Progenitor cell of endocrine pancreas (in vitro differentiated cells): Measurements from ENCODE around the gene UBQLN1. TPM values are rescaled to one million over a fixed set of nuclear protein-coding genes. Genes with fewer than 3 reads are reported as not detected.

ENCODE experiments used
- DNase-seq: peaks from one replicate; pipeline ENCODE4 v3.0.0; 2021; ENCODE audit warnings: low spot score; ENCODE audit not compliant: unreplicated experiment
- H3K27ac Mint-ChIP-seq: 2 replicates; pipeline ENCODE4 v1.8.0; 2021; ENCODE audit warnings: mild to moderate bottlenecking, moderate library complexity, mixed read lengths
- H3K27me3 Mint-ChIP-seq: 2 replicates; pipeline ENCODE4 v1.8.0; 2021; ENCODE audit warnings: mixed read lengths
- H3K36me3 Mint-ChIP-seq: 2 replicates; pipeline ENCODE4 v1.8.0; 2022; ENCODE audit warnings: mixed read lengths; ENCODE audit not compliant: insufficient read depth
- H3K4me1 Mint-ChIP-seq: 2 replicates; pipeline ENCODE4 v1.8.0; 2021; ENCODE audit warnings: low read depth, mixed read lengths
- H3K4me3 Mint-ChIP-seq: 2 replicates; pipeline ENCODE4 v1.8.0; 2021; ENCODE audit warnings: low read depth, mild to moderate bottlenecking, moderate library complexity, mixed read lengths
- H3K9me3 Mint-ChIP-seq: 2 replicates; pipeline ENCODE4 v1.8.0; 2021; ENCODE audit warnings: low read depth, mixed read lengths
- total RNA-seq: library from RNA; stranded (reverse); gene quantifications from 2 replicates; pipeline ENCODE4 v1.2.1, GENCODE V29; 2021
- TF ChIP-seq, protein P1 (sequence below): fragments of 200-600 bp; sonication (generic); IDR thresholded peaks from one replicate; pipeline ENCODE4 v1.5.0; 2021; ENCODE audit warnings: antibody characterized with exemption, mild to moderate bottlenecking; ENCODE audit not compliant: unreplicated experiment

UBQLN1 gene
- total RNA-seq, 1 donor from 2014 or later = 108 TPM

DNA sequence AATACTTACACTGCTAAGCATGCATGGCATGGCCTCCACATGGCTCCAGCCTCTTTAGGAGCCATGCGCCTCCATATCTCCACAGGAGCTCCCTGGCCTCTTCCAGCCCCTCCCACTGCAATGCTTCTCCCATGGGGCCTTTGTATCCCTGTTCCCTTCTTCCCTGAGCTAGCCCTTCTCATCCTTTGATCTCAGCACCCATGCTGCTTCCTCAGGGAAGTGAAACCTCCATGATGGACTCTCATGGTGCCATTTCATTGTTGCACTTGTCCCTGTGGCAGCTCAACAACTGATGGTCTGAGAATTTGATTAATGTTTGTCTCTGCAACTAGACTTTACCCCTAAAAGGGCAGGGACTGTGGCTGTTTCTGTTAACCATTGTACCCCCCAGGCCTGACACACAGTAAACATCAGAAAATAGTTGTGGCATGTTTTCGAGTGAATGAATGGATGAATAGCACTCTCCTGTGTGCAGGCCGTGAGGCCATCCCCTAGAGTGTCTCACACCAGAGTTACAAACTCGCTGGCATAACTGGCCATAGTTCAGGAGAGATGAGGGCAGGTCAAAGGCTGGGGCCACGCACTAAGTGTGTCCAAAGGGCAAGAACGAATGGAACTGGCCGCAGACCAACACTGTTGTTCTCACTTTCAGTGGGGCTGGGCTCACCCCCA lies 78.2 kb downstream of the UBQLN1 start:
- no peaks in the 10 kb centered on the region for H3K9me3 Mint-ChIP-seq
- peaks cover 10% of the 10 kb centered on the region for H3K36me3 Mint-ChIP-seq
- DNase-seq = no peak
- TF ChIP-seq, protein P1, sequence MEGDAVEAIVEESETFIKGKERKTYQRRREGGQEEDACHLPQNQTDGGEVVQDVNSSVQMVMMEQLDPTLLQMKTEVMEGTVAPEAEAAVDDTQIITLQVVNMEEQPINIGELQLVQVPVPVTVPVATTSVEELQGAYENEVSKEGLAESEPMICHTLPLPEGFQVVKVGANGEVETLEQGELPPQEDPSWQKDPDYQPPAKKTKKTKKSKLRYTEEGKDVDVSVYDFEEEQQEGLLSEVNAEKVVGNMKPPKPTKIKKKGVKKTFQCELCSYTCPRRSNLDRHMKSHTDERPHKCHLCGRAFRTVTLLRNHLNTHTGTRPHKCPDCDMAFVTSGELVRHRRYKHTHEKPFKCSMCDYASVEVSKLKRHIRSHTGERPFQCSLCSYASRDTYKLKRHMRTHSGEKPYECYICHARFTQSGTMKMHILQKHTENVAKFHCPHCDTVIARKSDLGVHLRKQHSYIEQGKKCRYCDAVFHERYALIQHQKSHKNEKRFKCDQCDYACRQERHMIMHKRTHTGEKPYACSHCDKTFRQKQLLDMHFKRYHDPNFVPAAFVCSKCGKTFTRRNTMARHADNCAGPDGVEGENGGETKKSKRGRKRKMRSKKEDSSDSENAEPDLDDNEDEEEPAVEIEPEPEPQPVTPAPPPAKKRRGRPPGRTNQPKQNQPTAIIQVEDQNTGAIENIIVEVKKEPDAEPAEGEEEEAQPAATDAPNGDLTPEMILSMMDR = no peak
- no peaks in the 10 kb centered on the region for H3K27me3 Mint-ChIP-seq
- H3K4me1 Mint-ChIP-seq = peaks cover 8% of the 10 kb centered on the region
- no peak overlapping the region for H3K4me3 Mint-ChIP-seq
- no peak overlapping the region for H3K27ac Mint-ChIP-seq

DNA sequence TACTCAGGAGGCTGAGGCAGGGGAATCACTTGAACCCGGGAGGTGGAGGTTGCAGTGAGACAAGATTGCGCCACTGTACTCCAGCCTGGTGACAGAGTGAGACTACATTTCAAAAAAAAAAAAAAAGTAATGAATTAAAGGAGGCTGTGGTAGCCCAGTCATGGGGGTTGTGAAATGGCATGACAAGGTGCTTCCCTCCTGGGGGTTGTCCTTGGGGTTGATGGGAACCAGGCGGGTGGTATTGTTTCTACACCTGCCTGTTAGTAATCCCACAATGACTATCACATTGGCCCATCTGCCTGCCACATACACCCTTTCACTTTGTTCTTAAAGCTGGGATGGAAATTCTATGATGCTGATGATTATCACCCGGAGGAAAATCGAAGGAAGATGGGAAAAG lies 79.2 kb downstream of the UBQLN1 start:
- Mint-ChIP-seq H3K27me3 (no peaks in the 10 kb centered on the region), H3K4me3 (no peak overlapping the region), H3K4me1 (peaks cover 17% of the 10 kb centered on the region), H3K27ac (no peak overlapping the region), H3K9me3 (no peaks in the 10 kb centered on the region), H3K36me3 (peaks cover 11% of the 10 kb centered on the region)
- TF ChIP-seq, protein P1 = no peak
- no peak for DNase-seq

DNA sequence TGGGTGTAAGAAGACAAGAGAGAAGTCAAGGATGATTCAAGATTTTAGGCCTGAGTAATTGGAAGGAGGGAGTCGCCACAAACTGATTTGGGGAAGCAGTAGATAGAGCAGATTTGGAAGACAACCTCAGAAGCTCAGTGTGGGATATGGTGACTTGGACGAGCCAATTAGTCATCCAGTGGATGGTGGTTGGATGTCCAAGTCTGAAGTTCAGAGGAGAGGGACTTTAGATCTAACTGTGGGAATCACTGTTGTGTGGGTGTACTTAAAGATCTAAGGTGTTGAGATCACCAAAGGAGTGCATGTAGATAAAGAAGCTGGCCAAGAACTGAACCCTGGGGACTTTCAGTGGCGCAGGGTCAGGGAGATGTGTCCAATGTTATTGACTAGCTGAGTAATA lies 82.6 kb downstream of the UBQLN1 start:
- H3K27me3 Mint-ChIP-seq = no peaks in the 10 kb centered on the region
- TF ChIP-seq, protein P1 = no peak
- H3K9me3 Mint-ChIP-seq = no peaks in the 10 kb centered on the region
- DNase-seq = no peak
- H3K27ac Mint-ChIP-seq = no peak overlapping the region
- no peak overlapping the region for H3K4me3 Mint-ChIP-seq
- peaks cover 21% of the 10 kb centered on the region for H3K4me1 Mint-ChIP-seq
- peaks cover 9% of the 10 kb centered on the region for H3K36me3 Mint-ChIP-seq

DNA sequence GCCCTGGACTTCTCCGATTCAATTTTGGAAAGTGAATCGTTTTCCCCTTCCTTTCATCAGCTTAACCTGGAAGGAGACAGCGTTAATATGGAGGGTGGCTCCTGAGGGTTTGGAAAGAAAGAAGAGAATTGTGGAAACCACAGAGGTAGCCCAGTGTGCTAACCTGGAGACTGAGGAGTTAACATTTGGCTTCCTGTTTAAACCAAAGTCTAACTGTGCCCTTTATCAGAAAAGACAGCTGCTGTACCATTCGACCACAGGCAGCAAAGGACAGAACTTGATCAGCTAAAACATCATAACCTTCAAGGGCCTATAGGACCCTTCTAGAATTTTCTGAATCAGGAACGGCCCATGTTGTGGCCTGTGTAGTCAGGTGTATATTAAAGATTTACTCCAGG lies 84.1 kb downstream of the UBQLN1 start:
- Mint-ChIP-seq H3K4me1 (peaks cover 21% of the 10 kb centered on the region), H3K9me3 (no peaks in the 10 kb centered on the region), H3K36me3 (peaks cover 4% of the 10 kb centered on the region), H3K27ac (peak overlapping the region; percentile 95), H3K4me3 (peak overlapping the region; percentile 83), H3K27me3 (no peaks in the 10 kb centered on the region)
- TF ChIP-seq, protein P1 = no peak
- DNase-seq = no peak

DNA sequence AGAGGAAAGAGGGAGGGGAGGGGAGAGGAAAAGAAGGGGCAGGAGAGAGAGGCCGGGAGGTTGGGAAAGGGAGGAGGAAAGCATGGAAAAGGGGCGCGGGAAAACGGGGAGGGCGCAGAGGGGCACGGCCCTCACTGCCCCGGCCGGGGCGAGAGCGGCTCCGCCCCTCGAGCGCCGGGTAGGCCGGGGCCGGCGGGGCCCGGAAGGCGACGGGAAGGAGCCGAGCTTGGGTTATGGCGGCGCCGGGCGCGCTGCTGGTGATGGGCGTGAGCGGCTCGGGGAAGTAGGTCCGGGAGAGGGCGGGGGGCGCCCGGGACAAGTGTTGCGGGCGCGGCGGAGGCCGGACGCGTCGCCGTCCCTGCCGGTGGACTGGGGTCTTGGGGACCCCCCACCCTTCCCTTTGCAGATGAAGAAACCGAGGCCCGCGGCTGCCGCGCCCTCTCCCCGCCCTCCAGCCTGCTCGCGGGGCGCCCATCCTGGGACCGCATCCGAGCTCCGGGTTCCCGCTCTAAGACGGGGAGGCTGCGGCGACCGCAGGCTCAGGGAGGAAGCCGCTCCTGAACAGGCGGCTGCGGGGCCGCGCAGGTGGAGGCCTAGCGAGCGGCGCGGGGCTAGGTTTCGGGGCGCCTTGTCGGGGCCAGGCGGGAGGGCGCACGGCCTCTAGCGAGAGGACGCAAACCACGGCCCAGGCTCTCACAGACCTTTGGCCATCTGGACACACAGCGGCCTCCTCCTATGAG lies 84.6 kb downstream of the UBQLN1 start, which contains the start of gene IDNK:
TSS of gene IDNK (plus strand) at position 205 of the 740 bp plus-strand sequence. CDS start at position 234, 29 bp downstream.
- H3K36me3 Mint-ChIP-seq = peaks cover 4% of the 10 kb centered on the region
- peak within 1 kb of the TSS; percentile 83 for H3K4me3 Mint-ChIP-seq
- peak; percentile 40 for DNase-seq
- TF ChIP-seq, protein P1 = no peak
- H3K9me3 Mint-ChIP-seq = no peaks in the 10 kb centered on the region
- peak within 1 kb of the TSS; percentile 95 for H3K27ac Mint-ChIP-seq
- H3K4me1 Mint-ChIP-seq = peaks cover 21% of the 10 kb centered on the region
- no peaks in the 10 kb centered on the region for H3K27me3 Mint-ChIP-seq
